Mesenteric fat pad (tissue), 1 donor: Measurements from ENCODE around the gene PJA2. TPM values are rescaled to one million over a fixed set of nuclear protein-coding genes. Genes with fewer than 3 reads are reported as not detected.
"Not testable (repeated sequence)": the region's sequence is repeated elsewhere in the genome, so short reads cannot be mapped to it uniquely, and the experiment has no call there.

ENCODE experiments used
- DNase-seq: peaks from one replicate; pipeline ENCODE4 v3.0.0-alpha.2; 2020; ENCODE audit warnings: low spot score
- total RNA-seq: library from RNA; stranded (reverse); fragmentation: NEBNext Ultra II Directional; extraction: Animal tissue kit (Norgen Biotek cat#: 25700); gene quantifications from one replicate; pipeline ENCODE4 v1.2.1, GENCODE V29; 2021
- donor health status: DM: yes; HTN: yes; CAD: no.

Gene PJA2
- total RNA-seq, 1 donor from 2014 or later = 80.0 TPM

DNA sequence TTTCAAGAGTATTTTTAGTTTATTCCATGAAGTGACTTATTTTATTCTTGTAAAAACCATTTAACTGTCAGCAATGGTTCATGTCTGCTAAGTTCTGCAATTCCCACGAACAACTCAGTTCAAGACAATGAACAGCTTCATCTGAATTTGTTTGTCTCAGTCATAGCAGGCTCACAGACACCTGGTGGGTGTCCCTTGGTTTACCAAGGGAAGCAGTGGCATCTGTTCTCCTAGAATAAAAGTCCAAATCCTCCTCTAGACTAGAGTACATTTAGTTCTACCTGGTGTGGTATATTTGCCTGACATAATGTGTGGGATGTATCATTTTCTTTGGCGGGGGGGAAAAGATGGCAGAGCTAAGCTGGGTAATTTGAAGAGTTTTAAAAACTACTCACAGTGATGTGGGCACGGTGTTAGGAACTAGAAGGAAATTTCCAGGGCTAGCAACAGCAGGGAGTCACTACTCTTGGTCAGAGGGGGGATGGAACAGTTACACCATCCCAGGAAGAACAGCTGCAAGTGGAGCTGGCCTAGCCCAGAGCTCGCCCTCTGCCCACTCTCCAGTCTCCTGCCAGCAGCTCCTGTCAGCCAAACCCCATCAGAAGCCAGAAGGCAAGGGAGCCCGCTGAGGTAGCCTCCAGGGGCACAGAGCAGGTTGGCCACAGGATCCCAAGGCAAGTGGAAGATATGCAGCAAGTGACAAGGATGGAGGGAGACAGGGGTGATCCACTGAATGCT lies 100.3 kb downstream of the PJA2 start:
- no peak for DNase-seq

DNA sequence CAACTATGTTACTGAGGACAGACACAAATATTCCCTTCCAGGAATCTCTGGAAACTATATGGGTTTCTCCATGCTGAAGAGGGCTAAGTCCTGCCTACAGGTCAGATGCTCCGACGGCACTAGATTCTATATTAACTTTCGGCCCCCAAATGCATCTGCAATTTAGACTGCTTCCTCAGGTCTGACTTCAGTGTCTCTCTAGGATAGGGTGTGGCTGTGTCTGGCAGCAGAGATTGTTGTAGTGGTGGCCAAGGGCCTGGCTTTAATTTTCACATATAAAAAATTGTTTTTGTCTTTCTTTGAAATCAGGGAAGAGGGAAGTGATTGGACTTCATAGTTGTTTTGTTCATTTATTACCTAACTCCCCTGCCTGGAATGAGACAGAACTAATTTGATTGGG lies 101.8 kb downstream of the PJA2 start:
- no peak for DNase-seq

DNA sequence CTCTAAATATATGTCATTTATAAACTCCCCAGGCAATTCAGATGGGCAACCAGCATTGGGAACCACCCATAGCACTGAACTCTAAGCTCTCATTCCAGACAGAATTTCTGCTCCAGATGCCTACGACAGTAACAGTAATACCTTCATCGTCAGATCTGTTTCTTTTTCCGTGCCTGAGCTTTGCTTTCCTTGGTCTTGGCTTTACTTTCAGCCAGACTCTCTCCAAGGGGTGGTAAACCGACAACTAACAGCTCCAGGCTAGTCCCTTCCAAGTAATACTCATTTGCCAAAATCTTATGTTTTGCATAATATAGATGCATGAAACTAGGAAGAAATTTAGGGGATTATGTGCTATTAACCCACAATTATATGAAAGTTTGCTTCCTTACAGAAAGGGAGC lies 102.3 kb downstream of the PJA2 start:
- DNase-seq = no peak

DNA sequence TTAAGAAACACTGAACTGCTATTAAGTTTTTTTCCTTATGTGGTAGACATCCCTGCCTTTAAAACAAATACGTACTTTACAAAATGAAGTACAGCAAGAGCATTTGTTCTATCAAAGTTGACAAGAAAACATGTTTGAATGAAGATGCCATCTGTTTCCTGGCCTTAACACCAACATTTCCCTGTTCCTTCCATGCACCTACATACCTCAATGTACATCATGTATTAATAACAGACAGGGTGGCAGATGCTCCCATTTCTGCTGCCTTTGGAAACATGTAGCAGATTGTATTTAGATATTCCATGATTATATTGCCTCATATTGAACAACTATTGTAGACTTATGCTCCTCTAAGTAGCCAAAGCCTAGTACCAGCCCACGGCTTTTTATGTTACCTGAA lies 104.4 kb downstream of the PJA2 start:
- no peak for DNase-seq

DNA sequence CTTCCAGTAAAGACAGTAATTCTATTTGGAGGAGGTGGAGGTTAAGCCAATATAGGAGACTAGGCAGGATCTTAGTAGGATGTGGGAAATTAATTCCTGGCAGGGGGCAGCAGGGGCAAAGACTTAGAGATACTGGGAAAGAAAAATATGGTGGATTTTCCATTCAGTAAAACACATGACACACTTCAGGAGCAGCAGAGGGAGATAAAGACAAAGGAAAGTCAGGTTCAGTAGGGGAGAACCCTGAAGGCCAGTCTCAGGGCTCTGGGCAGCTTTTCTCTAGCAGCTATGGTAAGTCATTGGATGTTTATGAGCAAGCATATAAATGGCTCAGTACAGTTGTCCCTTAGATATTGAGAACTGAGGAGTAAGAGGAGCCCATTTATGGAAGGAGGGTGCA lies 105.5 kb downstream of the PJA2 start:
- DNase-seq = no peak

DNA sequence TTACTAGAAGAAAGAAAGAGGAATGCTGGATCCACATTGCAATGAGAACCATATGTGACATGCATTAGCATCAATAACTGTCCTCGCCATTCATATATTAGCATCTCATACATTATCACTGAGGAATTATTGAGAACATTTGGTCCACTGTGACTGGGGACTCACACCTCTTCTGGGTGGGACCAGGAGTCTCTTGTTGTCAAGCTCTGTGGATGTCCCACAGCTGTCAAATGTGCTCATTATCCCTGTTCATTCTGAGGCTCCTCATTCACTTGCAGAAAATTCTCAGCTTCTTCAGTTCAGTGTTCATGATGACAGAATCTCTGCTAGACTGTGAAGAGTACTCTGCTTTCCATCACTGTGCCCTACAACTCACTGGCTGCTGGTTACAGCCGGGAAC lies 109.4 kb downstream of the PJA2 start:
- DNase-seq = no peak

DNA sequence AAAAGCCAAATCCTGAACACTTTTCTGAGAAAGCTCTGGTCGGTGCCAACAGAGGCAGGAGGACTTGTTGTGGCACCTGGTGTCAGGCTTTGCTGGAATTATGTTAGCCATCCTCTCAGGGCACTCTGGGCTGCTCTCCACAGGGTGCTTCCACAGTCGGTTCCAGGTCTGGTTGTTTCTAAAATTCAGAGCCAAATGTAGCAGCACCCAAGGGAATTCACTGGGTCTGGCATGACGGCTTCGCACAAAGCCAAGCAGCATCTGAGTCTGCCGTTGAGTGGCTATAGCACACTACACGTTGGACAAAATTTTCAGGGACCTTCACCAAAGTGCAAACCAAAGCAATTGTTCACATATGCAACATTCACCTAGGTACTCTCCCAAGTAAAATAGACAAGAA lies 110.2 kb downstream of the PJA2 start:
- no peak for DNase-seq

DNA sequence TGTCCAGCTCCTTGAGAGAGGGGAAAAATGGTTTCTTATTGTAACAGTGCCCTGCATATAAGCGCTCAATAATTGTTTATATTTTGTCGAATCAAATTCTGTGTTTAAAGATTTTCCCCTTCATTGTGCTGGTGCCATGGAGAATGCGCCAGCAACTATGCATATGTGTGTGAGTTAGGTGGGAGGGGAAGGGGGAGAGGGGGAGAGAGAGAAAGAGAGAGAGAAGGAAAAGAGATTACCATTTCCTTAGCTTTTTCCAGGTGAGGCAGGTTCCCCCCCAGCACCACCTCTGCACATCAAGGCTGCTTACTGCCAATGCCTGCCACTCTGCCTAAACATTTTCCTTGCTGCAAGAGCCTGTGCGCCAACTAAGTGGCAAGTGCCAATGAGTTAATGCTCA lies 111.0 kb downstream of the PJA2 start:
- DNase-seq = no peak

DNA sequence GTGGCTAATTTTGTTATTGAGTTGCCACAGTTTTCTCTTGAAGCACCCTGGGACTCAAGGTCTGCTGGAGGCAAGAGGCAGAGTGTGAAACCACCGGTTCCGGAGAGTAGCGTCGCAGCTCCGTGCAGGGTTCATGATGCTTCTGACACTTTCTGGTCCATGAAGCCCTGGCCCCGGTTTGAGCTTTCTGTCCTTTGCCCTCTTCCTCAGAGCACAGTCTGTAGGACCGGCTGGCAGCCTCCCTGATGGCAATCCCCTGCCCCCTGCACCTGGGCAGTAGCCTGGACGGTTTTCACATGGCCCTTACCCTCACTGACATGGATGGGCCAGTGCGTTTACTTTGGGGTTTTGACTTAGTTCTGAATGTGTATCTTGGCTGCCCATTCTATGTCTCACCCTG lies 111.9 kb downstream of the PJA2 start:
- DNase-seq = no peak

DNA sequence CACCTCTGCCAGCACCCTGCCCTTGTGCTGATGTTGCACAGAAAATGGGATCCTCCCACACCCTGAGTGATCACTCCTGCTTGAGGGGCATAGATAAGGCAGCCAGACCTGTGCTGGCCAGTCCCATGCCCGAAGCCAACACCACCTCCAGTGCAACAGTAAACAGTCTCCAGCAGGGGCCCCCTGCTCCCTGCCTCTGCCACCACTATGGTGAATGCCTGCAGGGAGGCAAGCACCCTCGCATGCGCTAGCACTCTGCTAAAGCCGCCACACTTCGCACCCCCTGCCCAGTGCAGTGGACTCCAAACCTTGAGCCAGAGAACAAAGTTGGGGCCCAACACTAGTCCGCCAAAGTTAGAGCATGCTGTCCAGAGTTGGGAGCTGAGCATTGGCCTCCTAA lies 118.7 kb downstream of the PJA2 start:
- peak; percentile 71 for DNase-seq

DNA sequence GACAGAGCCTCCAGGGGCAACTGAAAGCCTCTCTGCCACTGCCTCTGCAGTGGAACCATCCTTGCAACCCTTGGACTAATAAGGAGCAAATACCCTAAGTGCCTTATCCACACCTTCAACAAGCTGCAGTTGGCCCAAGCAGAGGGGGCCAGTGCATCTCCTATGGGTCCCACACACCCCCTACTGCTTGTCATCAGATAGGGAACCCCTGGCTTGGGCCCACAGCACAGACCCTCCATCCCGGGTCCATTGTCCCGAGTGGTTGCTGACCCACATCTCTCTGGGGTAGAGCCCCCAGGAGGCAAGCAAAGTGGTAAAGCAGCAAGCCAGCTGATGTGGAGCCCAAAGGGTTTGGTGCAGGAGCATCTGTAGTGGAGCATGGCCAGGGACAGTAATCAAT lies 119.5 kb downstream of the PJA2 start:
- no peak for DNase-seq

DNA sequence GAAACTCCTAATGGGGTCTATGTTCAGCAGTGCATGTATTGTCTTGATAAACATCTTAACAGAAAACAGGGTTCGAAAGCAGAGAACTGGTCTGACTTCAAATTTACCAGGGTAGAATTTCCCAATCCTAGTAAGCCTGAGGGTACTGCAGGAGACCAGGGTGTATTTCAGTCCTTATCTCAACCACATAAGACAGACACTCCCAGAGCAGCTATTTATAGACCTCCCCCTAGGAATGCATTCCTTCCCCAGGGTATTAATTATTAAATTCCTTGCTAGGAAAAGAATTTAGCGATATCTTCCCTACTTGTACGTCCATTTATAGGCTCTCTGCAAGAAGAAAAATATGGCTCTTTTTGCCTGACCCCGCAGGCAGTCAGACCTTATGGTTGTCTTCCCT lies 123.1 kb downstream of the PJA2 start:
- DNase-seq = not testable (repeated sequence)
